ENCODE data around the gene ITPRID1. TPM values are rescaled to one million over a fixed set of nuclear protein-coding genes. Genes with fewer than 3 reads are reported as not detected.

Gene ITPRID1
- total RNA-seq, 1 experiment from 2014 or later = not detected

DNA sequence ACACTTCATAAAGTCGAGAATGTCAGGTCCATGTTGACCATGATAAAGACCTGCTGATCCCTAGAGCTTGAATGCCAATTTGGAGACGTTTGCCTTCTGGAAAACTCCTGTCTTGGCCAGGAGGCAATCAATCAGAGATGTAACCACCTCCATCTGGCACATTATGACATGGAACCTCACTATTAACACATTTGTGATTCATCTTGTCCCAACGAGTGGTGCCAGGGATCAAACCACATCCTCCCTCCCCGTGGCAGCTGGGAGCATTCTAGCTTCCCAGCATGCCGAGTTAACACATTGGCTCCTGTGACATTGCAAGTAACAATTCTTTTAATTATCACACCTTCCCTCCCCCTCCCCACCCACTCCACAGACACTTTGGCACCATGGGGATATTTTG is 89.2 kb downstream of the ITPRID1 start:
- Histone ChIP-seq H3K79me2 (ENCODE audit: low read depth) (no peaks in the 10 kb centered on the region), H3K4me3 (no peak overlapping the region), H3K27me3 (ENCODE audit: insufficient read depth, low read depth) (peaks cover 36% of the 10 kb centered on the region), H3K27ac (no peak overlapping the region), H2AFZ (no peak overlapping the region), H3F3A (ENCODE audit: insufficient read depth, low read depth) (no peaks in the 10 kb centered on the region), H4K20me1 (ENCODE audit: insufficient read depth) (no peaks in the 10 kb centered on the region), H3K36me3 (ENCODE audit: low read depth) (no peaks in the 10 kb centered on the region), H3K4me1 (replicated peaks; ENCODE audit: insufficient read depth) (no peaks in the 10 kb centered on the region), H3K9me2 (ENCODE audit: insufficient read depth) (no peaks in the 10 kb centered on the region), H3K4me2 (no peak overlapping the region), H3K9me3 (ENCODE audit: insufficient read depth, low read depth) (no peaks in the 10 kb centered on the region)
- no TSS peak for BruUV-seq (replicated peaks)
- ChIA-PET CTCF (no interaction called here), POLR2A (ENCODE audit: unreplicated experiment) (no interaction called here)
- TF ChIP-seq EZH2 (IDR thresholded peaks at IDR 0.05; ENCODE audit: low read depth) = no peak
- TF ChIP-seq, protein P1, sequence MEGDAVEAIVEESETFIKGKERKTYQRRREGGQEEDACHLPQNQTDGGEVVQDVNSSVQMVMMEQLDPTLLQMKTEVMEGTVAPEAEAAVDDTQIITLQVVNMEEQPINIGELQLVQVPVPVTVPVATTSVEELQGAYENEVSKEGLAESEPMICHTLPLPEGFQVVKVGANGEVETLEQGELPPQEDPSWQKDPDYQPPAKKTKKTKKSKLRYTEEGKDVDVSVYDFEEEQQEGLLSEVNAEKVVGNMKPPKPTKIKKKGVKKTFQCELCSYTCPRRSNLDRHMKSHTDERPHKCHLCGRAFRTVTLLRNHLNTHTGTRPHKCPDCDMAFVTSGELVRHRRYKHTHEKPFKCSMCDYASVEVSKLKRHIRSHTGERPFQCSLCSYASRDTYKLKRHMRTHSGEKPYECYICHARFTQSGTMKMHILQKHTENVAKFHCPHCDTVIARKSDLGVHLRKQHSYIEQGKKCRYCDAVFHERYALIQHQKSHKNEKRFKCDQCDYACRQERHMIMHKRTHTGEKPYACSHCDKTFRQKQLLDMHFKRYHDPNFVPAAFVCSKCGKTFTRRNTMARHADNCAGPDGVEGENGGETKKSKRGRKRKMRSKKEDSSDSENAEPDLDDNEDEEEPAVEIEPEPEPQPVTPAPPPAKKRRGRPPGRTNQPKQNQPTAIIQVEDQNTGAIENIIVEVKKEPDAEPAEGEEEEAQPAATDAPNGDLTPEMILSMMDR (conservative IDR thresholded peaks at IDR 0.05) = no peak
- intact Hi-C loops (cut with micrococcal nuclease; ENCODE audit: unreplicated experiment) = no loop called here
- no peak for DNase-seq

DNA sequence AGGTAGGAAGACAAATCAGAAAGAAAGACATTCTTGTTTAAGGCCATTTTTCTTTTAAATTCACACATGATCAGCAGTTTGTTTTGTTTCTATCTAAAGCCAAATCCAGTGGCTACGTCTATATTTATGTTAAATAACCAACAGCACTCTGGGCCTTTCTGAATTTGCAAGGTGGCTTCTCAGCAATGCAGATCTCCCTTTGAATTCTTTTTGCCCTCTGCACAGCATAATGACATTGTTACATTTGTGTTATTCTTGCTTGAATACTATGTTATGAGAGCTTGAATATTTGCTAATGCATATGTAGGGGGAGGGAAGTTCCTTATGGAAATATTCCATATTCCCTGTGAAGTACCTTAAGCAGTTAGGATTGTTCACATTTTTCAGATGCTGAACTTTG is 99.7 kb downstream of the ITPRID1 start:
- Histone ChIP-seq H3K4me2 (no peak overlapping the region), H3K4me1 (replicated peaks; ENCODE audit: insufficient read depth) (no peaks in the 10 kb centered on the region), H3F3A (ENCODE audit: insufficient read depth, low read depth) (no peaks in the 10 kb centered on the region), H3K36me3 (ENCODE audit: low read depth) (no peaks in the 10 kb centered on the region), H4K20me1 (ENCODE audit: insufficient read depth) (no peaks in the 10 kb centered on the region), H3K9me2 (ENCODE audit: insufficient read depth) (no peaks in the 10 kb centered on the region), H2AFZ (no peak overlapping the region), H3K27me3 (ENCODE audit: insufficient read depth, low read depth) (no peaks in the 10 kb centered on the region), H3K4me3 (no peak overlapping the region), H3K9me3 (ENCODE audit: insufficient read depth, low read depth) (no peaks in the 10 kb centered on the region), H3K27ac (no peak overlapping the region), H3K79me2 (ENCODE audit: low read depth) (no peaks in the 10 kb centered on the region)
- ChIA-PET POLR2A (ENCODE audit: unreplicated experiment) (no interaction called here), CTCF (no interaction called here)
- TF ChIP-seq EZH2 (IDR thresholded peaks at IDR 0.05; ENCODE audit: low read depth) = no peak
- TF ChIP-seq, protein P1 (conservative IDR thresholded peaks at IDR 0.05) = no peak
- intact Hi-C loops (cut with micrococcal nuclease; ENCODE audit: unreplicated experiment) = no loop called here
- BruUV-seq (replicated peaks) = no TSS peak
- DNase-seq = no peak

DNA sequence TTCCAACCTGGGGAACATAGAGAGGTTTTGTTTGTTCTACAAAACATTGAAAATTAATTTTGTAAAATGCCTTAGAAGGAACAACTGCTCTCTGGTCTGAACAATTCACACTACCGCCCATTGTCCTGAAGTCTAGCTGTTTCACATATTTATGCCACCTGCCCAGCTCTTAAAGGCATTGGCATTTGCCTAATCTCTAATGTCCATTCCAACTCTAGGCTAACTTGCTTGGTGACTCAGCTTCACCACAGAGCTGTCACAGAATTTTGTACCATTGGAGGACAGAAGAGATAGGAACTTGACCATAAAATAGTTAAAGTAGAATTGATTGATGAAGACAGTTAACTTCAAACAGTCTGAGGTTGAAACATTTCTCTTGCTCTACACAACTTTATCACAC is 119.6 kb downstream of the ITPRID1 start:
- Histone ChIP-seq H3K27ac (no peak overlapping the region), H3K4me3 (no peak overlapping the region), H2AFZ (no peak overlapping the region), H3K27me3 (ENCODE audit: insufficient read depth, low read depth) (peaks cover 28% of the 10 kb centered on the region), H3K9me3 (ENCODE audit: insufficient read depth, low read depth) (no peaks in the 10 kb centered on the region), H3K4me1 (replicated peaks; ENCODE audit: insufficient read depth) (no peaks in the 10 kb centered on the region), H3K4me2 (no peak overlapping the region), H3K36me3 (ENCODE audit: low read depth) (no peaks in the 10 kb centered on the region), H3F3A (ENCODE audit: insufficient read depth, low read depth) (no peaks in the 10 kb centered on the region), H3K79me2 (ENCODE audit: low read depth) (no peaks in the 10 kb centered on the region), H3K9me2 (ENCODE audit: insufficient read depth) (no peaks in the 10 kb centered on the region), H4K20me1 (ENCODE audit: insufficient read depth) (no peaks in the 10 kb centered on the region)
- ChIA-PET POLR2A (ENCODE audit: unreplicated experiment) (interaction anchor here (0.6 kb wide), 1 partner anchor 135 kb away, joined by 7 read pairs; no protein-coding TSS in a partner anchor), CTCF (interaction anchor here (1.2 to 1.3 kb wide), 2 partner anchors 190 to 499 kb away, joined by 3 read pairs; no protein-coding TSS in a partner anchor)
- no peak for DNase-seq
- no peak for TF ChIP-seq EZH2 (IDR thresholded peaks at IDR 0.05; ENCODE audit: low read depth)
- TF ChIP-seq, protein P1 (conservative IDR thresholded peaks at IDR 0.05) = no peak
- intact Hi-C loops (cut with micrococcal nuclease; ENCODE audit: unreplicated experiment) = loop anchor here (5.0 kb wide), 1 partner anchor 651 kb away; no protein-coding TSS in a partner anchor
- no TSS peak for BruUV-seq (replicated peaks)
